CD14-positive monocyte (primary cell): ENCODE results near the gene SYNPO2L. TPM values are rescaled to one million over a fixed set of nuclear protein-coding genes. Genes with fewer than 3 reads are reported as not detected.

Experiments
- DNase-seq, 3 donors: peaks; one replicate each; pipeline ENCODE4 v3.0.0-alpha.2; 2011 to 2022
- H2AFZ ChIP-seq: 2 replicates; pipeline ENCODE4 v1.6.0; 2012; ENCODE audit warnings: mild to moderate bottlenecking, low read depth, low read length, inconsistent platforms; ENCODE audit not compliant: insufficient read depth, poor library complexity, severe bottlenecking
- H3K27ac ChIP-seq, 2 donors: 1 replicate in 1 of 2; 2 replicates in 1 of 2; pipeline ENCODE4 v1.5.1; 2012 to 2013; ENCODE audit warnings: low read length in 2 of 2, control low read depth in 1 of 2, inconsistent platforms in 1 of 2, low read depth in 1 of 2, mild to moderate bottlenecking in 1 of 2
- H3K27me3 ChIP-seq, 2 donors: one replicate each; pipeline versions ENCODE4 v1.6.0 to v1.6.1; 2011 to 2013; ENCODE audit warnings: low read length in 2 of 2; ENCODE audit not compliant: control insufficient read depth in 2 of 2, insufficient read depth in 2 of 2
- H3K36me3 ChIP-seq, 2 donors: replicated peaks in 1 of 2; 1 replicate in 1 of 2; 2 replicates in 1 of 2; pipeline versions ENCODE4 v1.5.1 to v1.6.1; 2012 to 2013; ENCODE audit warnings: low read length in 2 of 2, control low read depth in 1 of 2, inconsistent platforms in 1 of 2, mild to moderate bottlenecking in 1 of 2; ENCODE audit not compliant: insufficient read depth in 2 of 2, control insufficient read depth in 1 of 2
- H3K4me1 ChIP-seq, 2 donors: 1 replicate in 1 of 2; 2 replicates in 1 of 2; pipeline versions ENCODE4 v1.5.1 to v1.6.1; 2012 to 2013; ENCODE audit warnings: low read length in 2 of 2, control low read depth in 1 of 2, inconsistent platforms in 1 of 2, mild to moderate bottlenecking in 1 of 2, moderate library complexity in 1 of 2; ENCODE audit not compliant: insufficient read depth in 2 of 2, control insufficient read depth in 1 of 2
- H3K4me2 ChIP-seq: replicated peaks from 2 replicates; pipeline ENCODE3; 2012; ENCODE audit warnings: low read length, moderate library complexity, mild to moderate bottlenecking; ENCODE audit not compliant: poor library complexity, severe bottlenecking; ENCODE audit errors: extremely low read depth
- H3K4me3 ChIP-seq, 3 experiments: fragments of 200-600 bp in 1 of 3; sonication (generic) in 1 of 3; replicated peaks in 1 of 3; 1 replicate in 2 of 3; 2 replicates in 1 of 3; pipeline ENCODE4 v1.5.1; 2011 to 2013; ENCODE audit warnings: low read length in 3 of 3, mild to moderate bottlenecking in 3 of 3, control low read depth in 2 of 3, low read depth in 2 of 3, inconsistent platforms in 1 of 3, moderate library complexity in 1 of 3
- H3K79me2 ChIP-seq: 2 replicates; pipeline ENCODE4 v1.6.0; 2012; ENCODE audit warnings: mild to moderate bottlenecking, control low read depth, inconsistent platforms, low read length, moderate library complexity; ENCODE audit not compliant: insufficient read depth
- H3K9ac ChIP-seq: 2 replicates; pipeline ENCODE4 v1.6.0; 2017; ENCODE audit warnings: low read length, mild to moderate bottlenecking; ENCODE audit not compliant: insufficient read depth, poor library complexity, severe bottlenecking
- H3K9me3 ChIP-seq, 2 donors: replicated peaks in 1 of 2; 1 replicate in 1 of 2; 2 replicates in 1 of 2; pipeline versions ENCODE4 v1.5.1 to v1.6.1; 2012 to 2013; ENCODE audit warnings: low read length in 2 of 2, control low read depth in 1 of 2; ENCODE audit not compliant: control insufficient read depth in 1 of 2, insufficient read depth in 1 of 2
- H4K20me1 ChIP-seq: 2 replicates; pipeline ENCODE4 v1.6.0; 2012; ENCODE audit warnings: mild to moderate bottlenecking, low read length, control low read depth, moderate library complexity; ENCODE audit not compliant: insufficient read depth
- H3K27ac Mint-ChIP-seq, 7 donors: one replicate each; pipeline ENCODE4 v1.8.0; 2020; ENCODE audit warnings: mild to moderate bottlenecking in 7 of 7, mixed read lengths in 7 of 7, moderate library complexity in 6 of 7, inconsistent platforms in 2 of 7
- H3K27me3 Mint-ChIP-seq, 3 donors: one replicate each; pipeline ENCODE4 v1.8.0; 2021 to 2022; ENCODE audit warnings: low read depth in 3 of 3, mild to moderate bottlenecking in 3 of 3, mixed read lengths in 3 of 3, moderate library complexity in 3 of 3, inconsistent platforms in 1 of 3
- H3K36me3 Mint-ChIP-seq, 2 donors: one replicate each; pipeline ENCODE4 v1.8.0; 2020; ENCODE audit warnings: mixed read lengths in 2 of 2, inconsistent platforms in 1 of 2, mild to moderate bottlenecking in 1 of 2
- H3K4me1 Mint-ChIP-seq: one replicate; pipeline ENCODE4 v1.8.0; 2020; ENCODE audit warnings: mild to moderate bottlenecking, mixed read lengths
- H3K4me3 Mint-ChIP-seq, 2 donors: one replicate each; pipeline ENCODE4 v1.8.0; 2020; ENCODE audit warnings: mild to moderate bottlenecking in 2 of 2, mixed read lengths in 2 of 2, moderate library complexity in 1 of 2
- H3K9me3 Mint-ChIP-seq, 7 donors: one replicate each; pipeline ENCODE4 v1.8.0; 2020 to 2022; ENCODE audit warnings: mixed read lengths in 7 of 7, mild to moderate bottlenecking in 6 of 7, moderate library complexity in 6 of 7, inconsistent platforms in 2 of 7
- CTCF ChIP-seq: fragments of 200-600 bp; IDR thresholded peaks from one replicate; pipeline ENCODE4 v1.8.0; 2022; ENCODE audit warnings: antibody characterized with exemption, mild to moderate bottlenecking
- WGBS: methylation state at CpG from one replicate; pipeline ENCODE4 v1.1.5; 2013; ENCODE audit warnings: missing lambda C conversion rate; ENCODE audit not compliant: insufficient coverage; 5-methylcytosine and 5-hydroxymethylcytosine counted together
- intact Hi-C, 2 donors: fragments of 100-400 bp; cut with micrococcal nuclease; formaldehyde crosslinking; loops; one replicate each; pipeline versions ENCODE4 v1.15.0 to v1.15.1; 2023
- polyA plus RNA-seq, 3 donors: library from polyadenylated mRNA; depleted of rRNA in 1 of 3; unstranded in 2 of 3; stranded (reverse) in 1 of 3; fragments of 300-500 nt in 2 of 3; fragments of >200 nt in 1 of 3; fragmentation: Illumina TruSeq in 2 of 3; gene quantifications; 1 replicate in 2 of 3; 2 replicates in 1 of 3; pipeline ENCODE4 v1.2.3, GENCODE V29; 2012 to 2021

Gene SYNPO2L
- polyA plus RNA-seq, 3 donors, result not detected

GRCh38 chr10:73644767-73645166 lies 11.1 kb downstream of the SYNPO2L start:
- Histone ChIP-seq H3K4me2 (no peak overlapping the region), H3K27me3 (no peaks in the 10 kb centered on the region), H3K36me3 (no peaks in the 10 kb centered on the region), H3K4me3 (no peak overlapping the region), H3K9ac (no peak overlapping the region), H4K20me1 (no peaks in the 10 kb centered on the region), H3K9me3 (no peaks in the 10 kb centered on the region), H3K4me1 (peaks cover 29 to 35% of the 10 kb centered on the region in 2 donors), H3K27ac (no peak overlapping the region), H2AFZ (peak overlapping the region; percentile 24), H3K79me2 (no peaks in the 10 kb centered on the region)
- no peak for DNase-seq
- Mint-ChIP-seq H3K36me3 (no peaks in the 10 kb centered on the region), H3K27me3 (peaks cover 2 to 6% (median 5%) of the 10 kb centered on the region in 3 donors), H3K9me3 (no peaks in the 10 kb centered on the region), H3K4me1 (peaks cover 48% of the 10 kb centered on the region), H3K27ac (peak overlapping the region in 2 of 7 donors; percentile 42 to 76), H3K4me3 (no peak overlapping the region)
- intact Hi-C loops, result loop anchor here (2.0 kb wide), 1 partner anchor 116 kb away; no protein-coding TSS in a partner anchor
- TF ChIP-seq CTCF, result no peak
- WGBS, result no CpG with 5 or more reads among the region's 1 CpG

DNA sequence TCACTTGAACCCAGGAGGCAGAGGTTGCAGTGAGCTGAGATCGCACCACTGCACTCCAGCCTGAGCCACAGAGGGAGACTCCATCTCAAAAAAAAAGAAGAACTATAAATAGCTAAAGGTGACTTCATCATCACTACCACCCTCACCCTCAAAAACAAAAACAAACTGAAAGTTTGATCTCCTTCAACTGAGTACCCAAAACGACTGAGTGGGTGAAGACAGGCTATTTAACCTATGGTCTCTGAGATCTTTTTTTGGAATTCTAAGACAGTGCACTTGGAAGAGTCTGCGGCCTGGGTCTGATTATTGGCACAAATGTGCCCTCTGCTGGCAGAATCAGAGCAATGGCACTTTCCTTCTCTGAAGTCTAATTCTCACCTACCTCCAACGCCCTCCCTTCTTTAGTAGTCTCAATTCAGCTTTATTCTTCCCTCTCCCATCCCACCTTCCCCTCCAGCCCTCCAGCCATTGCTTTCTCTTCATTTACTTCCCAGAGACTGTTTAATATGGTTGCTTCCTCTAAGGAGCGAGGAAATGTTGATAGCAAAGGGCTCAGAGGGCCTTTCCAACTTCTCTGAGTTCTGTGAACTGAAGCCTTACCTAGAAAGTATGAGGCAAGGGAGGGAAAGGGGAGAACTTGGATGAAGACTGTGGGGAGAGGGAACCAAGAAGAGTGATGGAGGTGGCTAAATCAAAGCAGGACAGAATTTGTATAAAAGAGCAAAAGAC lies 11.7 kb downstream of the SYNPO2L start:
- Histone ChIP-seq H2AFZ (peak overlapping the region; percentile 56), H3K9ac (no peak overlapping the region), H3K4me1 (peaks cover 26 to 31% of the 10 kb centered on the region in 2 donors), H3K27ac (no peak overlapping the region), H4K20me1 (no peaks in the 10 kb centered on the region), H3K9me3 (no peaks in the 10 kb centered on the region), H3K79me2 (no peaks in the 10 kb centered on the region), H3K4me3 (peak overlapping the region in 1 of 3 experiments; percentile 29), H3K36me3 (no peaks in the 10 kb centered on the region), H3K27me3 (no peaks in the 10 kb centered on the region), H3K4me2 (peak overlapping the region; percentile 51)
- Mint-ChIP-seq H3K27me3 (peaks cover 3 to 6% (median 5%) of the 10 kb centered on the region in 3 donors), H3K36me3 (no peaks in the 10 kb centered on the region), H3K4me3 (peak overlapping the region; percentile 59 to 65), H3K9me3 (no peaks in the 10 kb centered on the region), H3K4me1 (peaks cover 42% of the 10 kb centered on the region), H3K27ac (peak overlapping the region in 3 of 7 donors; percentile 33 to 75 (median 40))
- peak; percentile 41 to 71 (median 59) for DNase-seq
- peak; percentile 90 for TF ChIP-seq CTCF
- intact Hi-C loops, result loop anchor here (2.0 kb wide), 1 partner anchor 115 kb away; no protein-coding TSS in a partner anchor
- WGBS, result 10% methylated on average over 2 of the region's 5 CpGs
